ENCODE measurements around the gene FAM50A.

DNA sequence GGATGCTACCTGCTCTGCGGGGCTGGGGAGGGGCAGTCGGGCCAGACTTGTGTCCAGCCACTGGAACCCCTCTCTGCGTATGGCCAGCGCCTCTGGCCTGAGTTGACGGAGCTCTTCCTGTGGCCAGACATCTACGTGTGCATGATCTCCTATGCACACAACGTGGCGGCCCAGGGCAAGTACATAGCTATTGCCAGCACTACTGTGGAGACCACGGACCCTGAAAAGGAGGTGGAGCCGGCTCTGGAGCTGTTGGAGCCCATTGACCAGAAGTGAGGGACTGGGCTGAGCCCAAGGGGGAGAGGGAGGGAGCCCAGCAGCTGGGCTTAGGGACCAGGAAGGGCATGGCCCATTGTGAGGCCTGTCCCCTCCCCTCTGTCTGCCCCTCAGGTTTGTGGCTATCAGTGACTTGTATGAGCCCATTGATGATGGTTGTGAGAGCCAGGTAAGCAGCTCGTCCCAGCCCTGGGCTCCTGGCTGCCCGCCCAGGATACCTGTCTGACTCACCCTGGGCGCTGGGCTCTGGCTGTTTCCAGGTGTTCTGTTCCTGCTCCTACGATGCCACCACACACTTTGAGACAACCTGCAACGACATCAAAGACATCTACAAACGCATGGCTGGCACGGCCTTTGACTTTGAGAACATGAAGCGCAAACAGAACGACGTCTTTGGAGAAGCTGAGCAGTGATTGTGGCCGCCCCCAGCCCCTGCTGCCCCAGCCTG lies 1.8 kb upstream of the FAM50A start:
- TF ChIP-seq EZH2phosphoT487 (IDR thresholded peaks at IDR 0.05; ENCODE audit: borderline replicate concordance, low read length) (no peak), EZH2 (IDR thresholded peaks at IDR 0.05; ENCODE audit: low read length, unreplicated experiment) (no peak)
- TF ChIP-seq, protein P1, sequence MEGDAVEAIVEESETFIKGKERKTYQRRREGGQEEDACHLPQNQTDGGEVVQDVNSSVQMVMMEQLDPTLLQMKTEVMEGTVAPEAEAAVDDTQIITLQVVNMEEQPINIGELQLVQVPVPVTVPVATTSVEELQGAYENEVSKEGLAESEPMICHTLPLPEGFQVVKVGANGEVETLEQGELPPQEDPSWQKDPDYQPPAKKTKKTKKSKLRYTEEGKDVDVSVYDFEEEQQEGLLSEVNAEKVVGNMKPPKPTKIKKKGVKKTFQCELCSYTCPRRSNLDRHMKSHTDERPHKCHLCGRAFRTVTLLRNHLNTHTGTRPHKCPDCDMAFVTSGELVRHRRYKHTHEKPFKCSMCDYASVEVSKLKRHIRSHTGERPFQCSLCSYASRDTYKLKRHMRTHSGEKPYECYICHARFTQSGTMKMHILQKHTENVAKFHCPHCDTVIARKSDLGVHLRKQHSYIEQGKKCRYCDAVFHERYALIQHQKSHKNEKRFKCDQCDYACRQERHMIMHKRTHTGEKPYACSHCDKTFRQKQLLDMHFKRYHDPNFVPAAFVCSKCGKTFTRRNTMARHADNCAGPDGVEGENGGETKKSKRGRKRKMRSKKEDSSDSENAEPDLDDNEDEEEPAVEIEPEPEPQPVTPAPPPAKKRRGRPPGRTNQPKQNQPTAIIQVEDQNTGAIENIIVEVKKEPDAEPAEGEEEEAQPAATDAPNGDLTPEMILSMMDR (conservative IDR thresholded peaks at IDR 0.05; ENCODE audit: low read depth, low read length): no peak

All from PC-3 (cell line).